Body of pancreas (tissue), 4 donors: ENCODE data around the gene GNAI1.

Experiments used
- CTCF ChIP-seq, 7 experiments: fragments of 450-650 bp in 4 of 7; fragments of 200-600 bp in 3 of 7; sonication (generic) in 3 of 7; IDR thresholded peaks; one replicate each; pipeline ENCODE4 v1.5.1; 2016 to 2019; ENCODE audit warnings: antibody characterized with exemption in 7 of 7
- POLR2A ChIP-seq, 3 donors: fragments of 450-650 bp; IDR thresholded peaks; one replicate each; pipeline ENCODE4 v1.6.1; 2016; ENCODE audit warnings: antibody characterized with exemption in 3 of 3, mild to moderate bottlenecking in 2 of 3

- no peak for TF ChIP-seq POLR2A (IDR thresholded peaks at IDR 0.05)
- no peak for TF ChIP-seq CTCF (IDR thresholded peaks at IDR 0.05)
These were observed 25.2 kb downstream of the GNAI1 start for GRCh38 chr7:80159802-80160201.
